Kidney (tissue), 14 donors: Measurements from ENCODE around the gene TMEM217. TPM values are rescaled to one million over a fixed set of nuclear protein-coding genes. Genes with fewer than 3 reads are reported as not detected.

Source experiments
- DNase-seq, 5 donors: peaks; one replicate each; pipeline ENCODE4 v3.0.0-alpha.2; 2013 to 2020
- FAIRE-seq: peaks from 2 replicates; lab custom pipeline; 2012; peaks lifted over from hg19 to GRCh38; lab: Jason Lieb, UNC
- H3K27ac ChIP-seq, 2 donors: one replicate each; pipeline ENCODE4 v1.7.0; 2013; ENCODE audit warnings: low read depth in 2 of 2, low read length in 2 of 2, inconsistent platforms in 1 of 2
- H3K27me3 ChIP-seq: one replicate; pipeline ENCODE4 v1.7.1; 2013; ENCODE audit warnings: low read length, inconsistent platforms; ENCODE audit not compliant: control insufficient read depth, insufficient read depth
- H3K36me3 ChIP-seq, 3 donors: one replicate each; pipeline versions ENCODE4 v1.7.0 to v1.7.1; 2013; ENCODE audit warnings: low read length in 3 of 3, control low read depth in 1 of 3, inconsistent platforms in 1 of 3; ENCODE audit not compliant: insufficient read depth in 3 of 3, control insufficient read depth in 2 of 3
- H3K4me1 ChIP-seq, 3 donors: one replicate each; pipeline versions ENCODE4 v1.7.0 to v1.7.1; 2013; ENCODE audit warnings: low read length in 3 of 3, inconsistent platforms in 1 of 3, low read depth in 1 of 3; ENCODE audit not compliant: control insufficient read depth in 2 of 3, insufficient read depth in 2 of 3
- H3K4me3 ChIP-seq, 3 donors: one replicate each; pipeline versions ENCODE4 v1.7.0 to v1.8.1; 2013; ENCODE audit warnings: low read length in 3 of 3, control low read depth in 1 of 3, inconsistent platforms in 1 of 3
- H3K9ac ChIP-seq, 3 donors: one replicate each; pipeline versions ENCODE4 v1.7.0 to v1.7.1; 2013; ENCODE audit warnings: low read length in 3 of 3, control low read depth in 1 of 3, inconsistent platforms in 1 of 3
- H3K9me3 ChIP-seq, 3 donors: one replicate each; pipeline versions ENCODE4 v1.7.0 to v1.7.1; 2013; ENCODE audit warnings: low read length in 3 of 3, control low read depth in 1 of 3, inconsistent platforms in 1 of 3; ENCODE audit not compliant: control insufficient read depth in 2 of 3, insufficient read depth in 1 of 3
- CTCF ChIP-seq: IDR thresholded peaks from 3 replicates; pipeline ENCODE4 v1.5.1; 2012; ENCODE audit warnings: mild to moderate bottlenecking, moderate library complexity, borderline replicate concordance; ENCODE audit not compliant: insufficient read depth; ENCODE audit errors: extremely low read depth
- intact Hi-C: fragments of 100-400 bp; cut with DNase I; formaldehyde crosslinking; loops from one replicate; pipeline ENCODE4 v1.11.1; 2022
- polyA plus RNA-seq: library from polyadenylated mRNA; stranded (reverse); fragments of 350-450 nt; fragmentation: Illumina TruSeq; extraction: RNeasy Lipid Tissue Mini Kit (QIAGEN cat#74804); gene quantifications from one replicate; pipeline ENCODE4 v1.2.3, GENCODE V29; 2014; ENCODE audit warnings: low read depth, low replicate concordance; ENCODE audit not compliant: insufficient read depth
- total RNA-seq: library from RNA; stranded (reverse); fragmentation: NEBNext Ultra II Directional; extraction: Animal tissue kit (Norgen Biotek cat#: 25700); gene quantifications from one replicate; pipeline ENCODE4 v1.2.1, GENCODE V29; 2021
- donor health status: control.
- donor health status: control.
- donor health status: control.
- donor health status: control.
- donor health status: control.
- donor health status: DM: yes; HTN: yes; CAD: no.
- donor health status: Normal renal cell carcinoma (clear cell type).

The TMEM217 gene
- total and polyA plus RNA-seq, 2 donors from 2014 or later: 0.67 to 0.72 TPM

- no peaks in the 10 kb centered on the region for H3K36me3 ChIP-seq
- peak overlapping the region in 2 of 3 donors; percentile 11 to 66 for H3K9ac ChIP-seq
- intact Hi-C loops: no loop called here
- H3K27me3 ChIP-seq: no peaks in the 10 kb centered on the region
- FAIRE-seq (no peak), DNase-seq (no peak)
- H3K9me3 ChIP-seq: no peaks in the 10 kb centered on the region
- H3K4me3 ChIP-seq: peak overlapping the region; percentile 62 to 95 (median 65)
- peaks cover 0 to 16% (median 5%) of the 10 kb centered on the region in 3 donors for H3K4me1 ChIP-seq
- no peak overlapping the region for H3K27ac ChIP-seq
- TF ChIP-seq CTCF: no peak
These were observed 1.1 kb downstream of the TMEM217 start for GRCh38 chr6:37256692-37257319.

- Histone ChIP-seq H3K4me3 (no peak overlapping the region), H3K27ac (no peak overlapping the region), H3K9me3 (no peaks in the 10 kb centered on the region), H3K9ac (no peak overlapping the region), H3K4me1 (peaks cover 0 to 16% (median 5%) of the 10 kb centered on the region in 3 donors), H3K36me3 (no peaks in the 10 kb centered on the region), H3K27me3 (no peaks in the 10 kb centered on the region)
- FAIRE-seq (no peak), DNase-seq (no peak)
- intact Hi-C loops: no loop called here
- TF ChIP-seq CTCF: no peak
These were observed 3.1 kb downstream of the TMEM217 start for GRCh38 chr6:37254881-37255280.

GRCh38 chr6:37253486-37254007 is 4.4 kb downstream of the TMEM217 start:
- intact Hi-C loops: no loop called here
- Histone ChIP-seq H3K27me3 (no peaks in the 10 kb centered on the region), H3K4me3 (no peak overlapping the region), H3K4me1 (peaks cover 0 to 8% (median 2%) of the 10 kb centered on the region in 3 donors), H3K9ac (no peak overlapping the region), H3K9me3 (no peaks in the 10 kb centered on the region), H3K36me3 (no peaks in the 10 kb centered on the region), H3K27ac (no peak overlapping the region)
- TF ChIP-seq CTCF: no peak
- FAIRE-seq (no peak), DNase-seq (no peak)
